Ishikawa (cell line): ENCODE results near the gene NFX1.

Experiments used
- CEBPB ChIP-seq: IDR thresholded peaks from 2 replicates; pipeline ENCODE4 v1.6.1; 2012
- CREB1 ChIP-seq: IDR thresholded peaks from 2 replicates; pipeline ENCODE4 v1.6.1; 2012; ENCODE audit warnings: low read depth
- EGR1 ChIP-seq: IDR thresholded peaks from 2 replicates; pipeline ENCODE4 v1.6.1; 2012
- EP300 ChIP-seq: IDR thresholded peaks from 2 replicates; pipeline ENCODE4 v1.6.1; 2012; ENCODE audit warnings: borderline replicate concordance
- FOXM1 ChIP-seq: IDR thresholded peaks from 2 replicates; pipeline ENCODE4 v1.6.1; 2012; ENCODE audit warnings: low read depth, borderline replicate concordance
- NFIC ChIP-seq: IDR thresholded peaks from 2 replicates; pipeline ENCODE4 v1.6.1; 2012
- RAD21 ChIP-seq: IDR thresholded peaks from 2 replicates; pipeline ENCODE4 v1.6.1; 2012; ENCODE audit warnings: low read depth
- REST ChIP-seq: IDR thresholded peaks from 2 replicates; pipeline ENCODE4 v1.6.1; 2012; ENCODE audit warnings: low read depth, mild to moderate bottlenecking
- TAF1 ChIP-seq: IDR thresholded peaks from 2 replicates; pipeline ENCODE4 v1.6.1; 2012; ENCODE audit warnings: low read depth, mild to moderate bottlenecking
- TCF12 ChIP-seq: IDR thresholded peaks from 2 replicates; pipeline ENCODE4 v1.6.1; 2012; ENCODE audit warnings: low read depth
- TEAD4 ChIP-seq: IDR thresholded peaks from 2 replicates; pipeline ENCODE4 v1.6.1; 2012
- USF1 ChIP-seq: IDR thresholded peaks from 2 replicates; pipeline ENCODE4 v1.6.1; 2012
- YY1 ChIP-seq: IDR thresholded peaks from 2 replicates; pipeline ENCODE4 v1.6.1; 2012; ENCODE audit warnings: low read depth
- ZBTB7A ChIP-seq: IDR thresholded peaks from 2 replicates; pipeline ENCODE4 v1.6.1; 2012; ENCODE audit warnings: low read depth
- TF ChIP-seq, protein P1 (sequence below): IDR thresholded peaks from 2 replicates; pipeline ENCODE4 v1.6.1; 2012

The NFX1 gene

GRCh38 chr9:33246269-33246860, 44.0 kb upstream of the NFX1 start:
- no peak for TF ChIP-seq FOXM1
- no peak for TF ChIP-seq TCF12
- no peak for TF ChIP-seq CEBPB
- TF ChIP-seq CREB1: no peak
- TF ChIP-seq REST: no peak
- TF ChIP-seq ZBTB7A: no peak
- TF ChIP-seq YY1: no peak
- no peak for TF ChIP-seq TEAD4
- no peak for TF ChIP-seq EGR1
- no peak for TF ChIP-seq TAF1
- no peak for TF ChIP-seq NFIC
- no peak for TF ChIP-seq USF1
- TF ChIP-seq EP300: no peak
- TF ChIP-seq, protein P1, sequence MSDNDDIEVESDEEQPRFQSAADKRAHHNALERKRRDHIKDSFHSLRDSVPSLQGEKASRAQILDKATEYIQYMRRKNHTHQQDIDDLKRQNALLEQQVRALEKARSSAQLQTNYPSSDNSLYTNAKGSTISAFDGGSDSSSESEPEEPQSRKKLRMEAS: no peak
- TF ChIP-seq RAD21: no peak

DNA sequence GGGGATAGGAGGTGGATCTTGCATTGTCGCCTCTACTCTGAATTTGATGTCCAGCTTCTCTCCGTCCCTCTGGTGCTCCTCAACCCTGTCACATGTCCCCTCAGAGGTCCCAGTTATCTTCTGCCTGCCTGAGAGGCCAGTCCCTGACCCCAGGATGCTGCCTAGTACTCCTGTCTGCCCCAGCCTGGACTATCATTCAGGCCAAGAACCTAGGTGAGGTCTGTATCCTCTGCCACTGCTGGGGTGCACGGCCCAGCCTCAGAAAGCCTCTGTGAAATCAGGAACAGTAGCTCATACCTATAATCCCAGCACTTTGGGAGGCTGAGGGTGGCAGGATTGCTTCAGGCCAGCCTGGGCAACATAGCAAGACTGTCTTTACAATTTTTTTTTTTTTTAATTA, 41.7 kb upstream of the NFX1 start:
- no peak for TF ChIP-seq REST

DNA sequence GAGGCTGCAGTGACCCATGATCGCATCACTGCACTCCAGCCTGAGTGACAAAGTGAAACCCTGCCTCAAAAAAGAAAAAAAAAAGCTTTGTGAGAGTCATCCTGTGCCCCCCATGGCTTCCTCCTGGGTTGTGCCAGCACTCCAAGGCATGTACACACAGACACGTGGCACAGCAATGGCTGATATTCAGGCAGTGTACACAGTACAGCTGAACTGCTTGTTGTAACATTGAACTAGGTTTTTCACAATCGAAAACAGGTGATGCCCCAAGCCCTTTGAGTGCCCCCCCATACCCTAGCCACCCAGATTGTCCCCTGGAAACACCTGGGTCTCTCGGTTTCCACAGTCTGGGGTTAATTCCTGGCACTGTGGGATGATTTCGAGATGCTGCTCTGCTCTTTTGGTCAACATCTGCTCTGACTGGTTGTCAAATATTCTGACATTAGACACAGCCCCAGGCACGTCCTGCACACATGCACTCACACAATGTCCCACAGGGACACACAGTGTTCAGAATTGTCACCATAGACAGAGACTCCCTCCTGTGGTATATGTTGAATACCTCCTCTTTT, 41.1 kb upstream of the NFX1 start:
- TF ChIP-seq TCF12 (no peak), FOXM1 (no peak), TEAD4 (no peak), NFIC (no peak), CREB1 (no peak)

- TF ChIP-seq RAD21 (no peak), CREB1 (no peak), USF1 (no peak), ZBTB7A (no peak)
Observed at GRCh38 chr9:33249983-33250382, 40.3 kb upstream of the NFX1 start.

DNA sequence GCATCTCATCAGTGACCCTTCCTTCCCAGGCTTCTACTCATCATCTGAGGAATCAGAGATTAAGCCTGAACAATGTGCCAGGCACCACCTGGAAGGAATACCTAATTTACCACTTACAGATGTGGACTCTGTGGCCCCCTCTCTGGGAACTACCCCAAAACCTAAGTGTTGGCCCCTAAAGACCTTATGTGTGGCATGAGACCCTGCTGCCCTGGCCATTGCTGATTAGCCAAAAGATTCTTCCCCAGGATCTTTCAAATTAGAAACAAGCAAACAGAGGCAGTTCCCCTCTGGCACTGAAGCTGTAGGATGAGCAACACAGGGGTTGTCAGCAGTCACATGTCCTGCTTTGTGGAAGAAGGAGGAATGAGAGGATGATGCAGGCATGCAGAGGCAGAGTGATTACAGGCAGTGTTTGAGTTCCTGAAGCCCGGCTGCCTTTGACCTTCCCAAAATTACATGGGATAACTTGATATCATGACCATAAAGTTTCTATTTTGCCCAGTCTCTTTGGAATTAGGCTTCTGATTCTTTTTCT, 39.8 kb upstream of the NFX1 start:
- TF ChIP-seq TCF12 (no peak), YY1 (no peak), REST (no peak), USF1 (no peak)
- TF ChIP-seq, protein P1: no peak
